NCI-H345 (cell line): ENCODE measurements around the gene RRP1.
"Not testable (repeated sequence)": the region's sequence is repeated elsewhere in the genome, so short reads cannot be mapped to it uniquely, and the experiment has no call there.

Experiments
- DNase-seq: peaks from one replicate; lab custom pipeline; 2025; lab: John Stamatoyannopoulos, UW

RRP1 gene

GRCh38 chr21:43840259-43840658, 50.9 kb downstream of the RRP1 start:
- DNase-seq, result no peak

GRCh38 chr21:43842742-43843141, 53.4 kb downstream of the RRP1 start:
- DNase-seq, result no peak

- not testable (repeated sequence) for DNase-seq
Measured at GRCh38 chr21:43844906-43845305, 55.5 kb downstream of the RRP1 start.

GRCh38 chr21:43845386-43845785, 56.0 kb downstream of the RRP1 start:
- no peak for DNase-seq

DNA sequence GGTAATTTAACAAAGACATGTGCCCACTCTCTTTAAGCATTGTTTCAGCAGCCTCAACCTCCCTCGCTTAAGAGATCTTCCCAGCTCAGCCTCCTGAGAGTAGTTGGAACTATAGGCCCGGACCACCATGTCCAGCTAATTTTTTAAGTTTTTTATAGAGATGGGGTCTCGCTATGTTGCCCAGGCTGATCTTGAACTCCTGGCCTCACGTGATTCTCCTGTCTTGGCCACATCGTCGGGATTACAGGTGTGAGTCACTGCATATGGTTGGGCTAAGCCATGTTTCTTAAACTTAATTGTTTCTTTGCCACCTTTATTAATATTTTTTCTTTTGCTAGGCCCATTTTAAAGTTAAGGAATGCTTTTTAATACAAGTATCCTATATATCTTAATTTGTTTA, 57.1 kb downstream of the RRP1 start:
- no peak for DNase-seq

- DNase-seq, result no peak
Measured at GRCh38 chr21:43847301-43847700, 57.9 kb downstream of the RRP1 start.

- no peak for DNase-seq
Measured at GRCh38 chr21:43848771-43849170, 59.4 kb downstream of the RRP1 start.

GRCh38 chr21:43849532-43850299, 60.3 kb downstream of the RRP1 start:
- DNase-seq, result no peak

DNA sequence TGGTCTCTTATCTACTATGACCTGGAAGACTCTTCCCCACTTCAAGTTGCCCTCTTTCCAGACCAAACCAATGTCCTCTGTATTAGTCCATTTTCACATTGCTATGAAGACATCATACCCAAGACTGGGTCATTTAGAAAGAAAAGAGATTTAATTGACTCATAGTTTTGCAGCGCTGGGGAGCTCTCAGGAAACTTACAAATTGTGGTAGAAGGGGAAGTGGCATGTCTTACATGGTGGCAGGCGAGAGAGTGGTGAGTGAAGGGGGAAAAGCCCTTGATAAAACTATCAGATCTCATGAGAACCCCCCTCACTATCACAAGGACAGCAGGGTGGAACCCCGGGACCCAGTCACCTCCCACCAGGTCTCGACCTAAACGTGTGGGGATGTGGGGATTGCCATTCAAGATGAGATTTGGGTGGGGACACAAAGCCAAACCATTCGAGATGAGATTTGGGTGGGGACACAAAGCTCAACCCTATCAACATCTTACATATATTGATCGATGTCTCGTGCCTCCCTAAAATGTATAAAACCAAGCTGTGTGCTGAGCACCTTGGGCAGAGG, 61.4 kb downstream of the RRP1 start:
- no peak for DNase-seq

GRCh38 chr21:43851593-43851992, 62.2 kb downstream of the RRP1 start:
- no peak for DNase-seq

GRCh38 chr21:43853851-43854772, 64.7 kb downstream of the RRP1 start:
- peak; percentile 27 for DNase-seq
